ENCODE measurements around the gene MYH13.
A peak's percentile ranks its signal among the peaks of the same experiment; 100 is the strongest.
"Not testable (repeated sequence)": the region's sequence is repeated elsewhere in the genome, so short reads cannot be mapped to it uniquely, and the experiment has no call there.

MYH13 gene

DNA sequence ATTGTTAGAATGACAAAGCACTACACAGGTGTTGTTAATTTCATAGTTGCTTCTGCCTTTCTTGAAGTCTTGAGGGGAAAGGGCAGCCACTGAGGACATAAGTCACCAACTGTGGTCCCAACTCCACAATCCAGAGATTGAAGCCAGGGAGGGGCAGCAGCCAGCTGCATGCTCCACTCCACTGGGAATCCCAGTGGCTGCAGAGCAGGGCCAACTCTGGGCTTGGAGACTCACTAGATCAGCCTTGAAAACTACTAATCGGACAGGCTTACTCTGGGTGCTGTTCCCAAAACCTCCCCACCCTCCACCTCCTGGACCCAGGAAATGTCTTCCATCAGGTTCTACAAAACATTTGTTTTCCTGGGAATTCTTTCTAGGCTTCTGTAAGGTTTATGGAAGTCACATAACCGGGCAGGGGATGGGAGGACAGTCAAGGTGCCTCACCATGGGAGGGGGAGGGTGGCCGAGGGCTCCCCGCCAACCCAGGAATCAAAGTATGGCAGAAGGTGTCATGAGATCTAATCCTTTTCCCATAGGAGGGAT, 68.0 kb downstream of the MYH13 start:
- TF ChIP-seq POLR2A (IDR thresholded peaks at IDR 0.05; ENCODE audit: low read length) (no peak), GATA1 (IDR thresholded peaks at IDR 0.05; ENCODE audit: low read depth, low read length) (no peak)
- DNase-seq = no peak

DNA sequence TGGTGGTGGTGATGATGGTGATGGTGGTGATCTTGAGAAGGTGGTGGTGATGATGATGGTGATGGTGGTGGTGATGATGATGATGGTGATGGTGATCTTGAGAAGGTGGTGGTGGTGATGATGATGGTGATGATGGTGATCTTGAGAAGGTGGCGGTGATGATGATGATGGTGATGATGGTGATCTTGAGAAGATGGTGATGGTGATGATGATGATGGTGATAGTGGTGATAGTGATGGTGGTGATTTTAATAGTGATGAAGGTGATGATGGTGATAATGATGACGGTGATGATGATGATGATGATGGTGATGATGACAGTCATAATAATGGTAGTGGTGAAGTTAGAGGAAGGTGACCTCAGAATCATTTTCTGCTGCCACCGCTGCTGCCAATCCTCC, 75.1 kb downstream of the MYH13 start:
- DNase-seq = no peak
- TF ChIP-seq POLR2A (IDR thresholded peaks at IDR 0.05; ENCODE audit: low read length) (no peak), GATA1 (IDR thresholded peaks at IDR 0.05; ENCODE audit: low read depth, low read length) (no peak)

DNA sequence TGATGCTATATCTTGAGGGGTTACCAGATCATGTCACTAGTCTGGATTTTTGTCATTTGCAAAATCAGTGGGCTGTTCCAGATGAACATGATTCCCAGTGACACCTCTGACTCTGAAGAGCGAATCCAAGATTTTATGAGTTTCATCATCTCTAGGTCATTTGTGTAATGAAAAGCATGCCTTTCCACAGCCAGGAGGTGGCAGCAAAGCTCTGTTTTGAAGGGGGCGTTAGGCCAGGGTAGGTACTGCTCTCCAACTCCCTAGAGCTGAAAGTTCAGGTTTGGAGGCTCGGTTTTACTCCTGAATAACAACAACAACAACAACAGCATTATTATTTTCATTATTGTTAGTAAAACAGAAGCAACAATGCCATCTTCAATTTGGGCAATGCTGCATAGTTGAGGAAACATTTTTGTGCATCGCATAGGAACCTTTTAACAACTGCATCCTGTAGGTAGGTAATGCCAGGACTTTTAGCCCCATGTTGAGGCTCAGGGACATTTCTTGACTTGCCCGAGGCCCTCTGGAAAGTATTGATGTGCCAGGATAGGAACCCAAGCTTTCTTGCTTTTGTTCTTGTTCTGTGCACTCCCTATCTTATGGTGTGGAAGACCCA, 77.0 kb downstream of the MYH13 start:
- peak; percentile 51 to 76 for DNase-seq
- TF ChIP-seq POLR2A (IDR thresholded peaks at IDR 0.05; ENCODE audit: low read length) (no peak), GATA1 (IDR thresholded peaks at IDR 0.05; ENCODE audit: low read depth, low read length) (no peak)

DNA sequence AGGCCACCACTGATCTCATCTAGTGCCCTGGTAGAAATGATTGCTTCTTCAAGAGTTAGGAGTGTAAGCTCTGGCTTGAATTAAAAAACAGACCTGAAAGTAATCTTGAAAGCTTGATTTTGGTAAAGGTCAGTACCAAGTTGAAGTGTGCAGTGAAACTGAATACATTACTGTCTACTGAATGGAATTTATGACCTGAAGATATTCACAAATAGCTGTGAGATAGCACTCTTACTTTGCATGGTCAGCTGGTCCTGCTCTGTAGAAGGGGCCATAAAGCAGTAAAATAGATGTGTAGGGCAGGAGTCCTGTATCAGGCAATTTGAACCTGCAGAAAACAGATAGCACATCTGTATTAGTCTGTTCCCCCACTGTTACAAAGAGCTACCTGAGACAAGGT, 78.6 kb downstream of the MYH13 start:
- TF ChIP-seq POLR2A (IDR thresholded peaks at IDR 0.05; ENCODE audit: low read length) (no peak), GATA1 (IDR thresholded peaks at IDR 0.05; ENCODE audit: low read depth, low read length) (no peak)
- DNase-seq = no peak

DNA sequence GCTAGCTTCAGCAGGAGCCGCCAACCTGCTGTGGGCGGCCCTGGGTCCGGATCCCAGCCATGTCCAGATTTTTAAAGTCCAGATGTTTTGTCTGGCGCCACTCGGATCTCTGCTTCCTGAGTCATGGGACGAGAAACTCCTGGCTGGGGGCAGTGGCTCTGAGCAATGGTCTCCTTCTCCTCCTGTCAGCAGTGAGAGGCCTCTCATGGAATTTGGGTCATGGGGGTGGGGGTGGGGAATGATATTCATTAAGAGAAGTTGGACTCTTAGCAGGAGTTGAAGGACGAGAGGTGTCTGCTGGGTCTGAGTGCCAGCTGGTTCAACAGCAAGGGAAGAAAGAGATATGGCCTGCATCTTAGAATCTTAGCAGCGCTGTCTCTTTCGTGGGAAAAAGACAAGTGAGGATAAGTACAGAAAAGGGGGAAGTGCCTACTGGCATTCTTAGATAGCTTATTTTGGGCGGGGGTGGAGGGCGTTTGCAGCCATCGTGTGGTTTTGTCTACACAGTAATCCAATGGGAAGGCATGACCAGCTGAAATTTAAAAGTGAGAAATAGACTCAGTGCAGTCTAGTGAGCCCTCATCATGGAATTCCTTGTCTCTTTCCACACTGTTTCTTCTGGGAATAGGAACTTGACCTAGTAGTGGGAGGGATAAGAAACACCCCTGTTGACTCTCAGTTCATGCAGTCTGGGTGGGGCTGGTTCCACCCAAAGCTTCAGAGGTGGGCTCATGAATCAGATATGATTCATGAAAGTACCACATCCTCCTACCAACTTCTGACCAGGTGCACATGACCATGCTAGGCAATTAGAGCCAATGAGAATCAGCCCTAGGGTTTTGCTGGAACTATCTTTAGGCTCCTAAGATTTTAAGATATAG, 80.5 kb downstream of the MYH13 start:
- TF ChIP-seq GATA1 (IDR thresholded peaks at IDR 0.05; ENCODE audit: low read depth, low read length) (no peak), POLR2A (IDR thresholded peaks at IDR 0.05; ENCODE audit: low read length) (no peak)
- DNase-seq = no peak

DNA sequence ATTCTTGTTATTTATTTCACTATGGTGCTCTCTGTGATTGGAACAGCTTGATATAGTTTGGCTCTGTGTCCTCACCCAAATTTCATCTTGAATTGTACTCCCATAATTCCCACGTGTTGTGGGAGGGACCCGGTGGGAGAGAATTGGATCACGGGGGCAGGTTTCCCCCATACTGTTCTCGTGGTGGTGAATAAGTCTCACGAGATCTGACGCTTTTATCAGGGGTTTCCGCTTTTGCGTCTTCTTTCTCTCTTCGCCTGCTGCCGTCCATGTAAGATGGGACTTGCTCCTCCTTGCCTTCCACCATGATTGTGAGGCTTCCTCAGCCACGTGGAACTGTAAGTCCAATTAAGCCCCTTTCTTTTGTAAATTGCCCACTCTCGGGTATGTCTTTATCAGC, 81.2 kb downstream of the MYH13 start:
- not testable (repeated sequence) for DNase-seq

DNA sequence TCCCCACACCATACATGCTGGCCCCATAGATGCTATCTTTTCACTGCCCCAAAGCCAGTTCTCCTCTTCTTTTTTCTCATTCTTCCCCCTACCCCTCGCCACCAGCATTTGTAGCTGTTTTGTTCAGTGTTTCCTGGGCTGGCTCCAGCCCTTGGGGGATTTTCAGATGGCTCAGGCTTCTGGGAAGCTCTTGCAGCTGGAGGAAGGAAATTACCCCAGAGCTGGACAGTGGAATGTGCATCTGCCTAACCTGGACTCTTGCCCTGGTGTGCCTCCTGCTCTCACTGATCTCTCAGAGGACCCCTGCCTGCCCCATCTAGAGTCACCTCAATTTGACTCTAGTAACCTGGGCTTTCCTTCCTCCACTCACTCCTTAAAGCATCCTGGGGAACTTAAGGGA, 82.8 kb downstream of the MYH13 start:
- no peak for DNase-seq
- TF ChIP-seq POLR2A (IDR thresholded peaks at IDR 0.05; ENCODE audit: low read length) (no peak), GATA1 (IDR thresholded peaks at IDR 0.05; ENCODE audit: low read depth, low read length) (no peak)

DNA sequence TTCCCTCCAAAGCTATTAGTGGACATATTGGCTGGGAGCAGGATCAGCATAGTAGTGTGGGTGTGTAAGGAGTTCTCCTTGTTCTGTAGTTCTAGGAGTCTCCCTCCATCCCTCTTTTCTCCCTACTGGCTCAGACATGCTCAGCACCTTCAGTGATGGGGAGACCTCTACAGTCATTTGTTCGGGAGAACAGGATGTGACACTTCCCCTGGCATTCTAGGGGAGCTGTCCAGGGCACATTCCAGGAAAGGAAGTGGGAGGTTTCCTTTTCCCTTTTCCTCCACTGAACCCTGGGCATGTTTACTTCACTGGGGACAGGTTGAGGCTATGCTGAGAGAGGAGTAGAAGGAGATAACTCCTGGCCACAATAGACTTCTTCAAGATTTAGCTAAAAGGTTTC, 86.5 kb downstream of the MYH13 start:
- TF ChIP-seq GATA1 (IDR thresholded peaks at IDR 0.05; ENCODE audit: low read depth, low read length) (no peak), POLR2A (IDR thresholded peaks at IDR 0.05; ENCODE audit: low read length) (no peak)

DNA sequence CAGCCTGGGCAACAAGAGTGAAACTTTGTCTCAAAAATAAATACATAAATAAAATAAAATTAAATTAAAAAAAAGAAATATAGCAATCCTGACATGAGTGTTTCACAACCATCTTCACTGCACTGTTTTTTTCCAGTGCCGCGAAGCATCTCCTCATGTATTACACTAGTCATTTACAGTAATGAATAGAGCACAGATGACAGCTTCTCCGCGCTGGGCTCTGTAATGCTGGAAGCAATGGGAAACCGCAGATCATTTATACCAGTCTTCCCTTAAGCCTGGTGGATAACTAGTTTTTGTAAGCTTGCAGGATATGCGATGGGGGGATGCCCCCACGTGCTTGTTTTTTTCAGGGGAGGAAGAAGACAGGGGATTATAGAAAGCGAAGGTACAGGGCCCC, 86.9 kb downstream of the MYH13 start:
- TF ChIP-seq POLR2A (IDR thresholded peaks at IDR 0.05; ENCODE audit: low read length) (no peak), GATA1 (IDR thresholded peaks at IDR 0.05; ENCODE audit: low read depth, low read length) (no peak)
- no peak for DNase-seq

More for the DNA sequence above, 86.5 kb downstream of the MYH13 start:
- no peak for DNase-seq

DNA sequence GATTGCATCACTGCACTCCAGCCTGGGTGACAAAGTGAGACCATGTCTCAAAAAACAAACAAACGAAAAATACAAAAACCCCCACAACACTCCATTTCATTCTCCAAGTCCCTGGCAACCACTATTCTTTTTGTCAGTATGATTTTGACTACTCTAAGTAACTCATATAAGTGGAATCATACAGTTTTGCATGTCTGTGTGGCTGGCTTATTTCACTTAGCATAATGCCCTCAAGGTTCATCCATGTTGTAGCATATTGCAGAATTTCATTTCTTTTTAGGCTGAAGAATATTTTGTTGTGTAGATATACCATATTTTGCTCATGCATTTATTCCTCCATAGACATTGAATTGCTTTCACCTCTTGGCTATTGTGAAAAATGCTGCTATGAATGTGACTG, 92.7 kb downstream of the MYH13 start:
- no peak for DNase-seq
- TF ChIP-seq POLR2A (IDR thresholded peaks at IDR 0.05; ENCODE audit: low read length) = no peak

DNA sequence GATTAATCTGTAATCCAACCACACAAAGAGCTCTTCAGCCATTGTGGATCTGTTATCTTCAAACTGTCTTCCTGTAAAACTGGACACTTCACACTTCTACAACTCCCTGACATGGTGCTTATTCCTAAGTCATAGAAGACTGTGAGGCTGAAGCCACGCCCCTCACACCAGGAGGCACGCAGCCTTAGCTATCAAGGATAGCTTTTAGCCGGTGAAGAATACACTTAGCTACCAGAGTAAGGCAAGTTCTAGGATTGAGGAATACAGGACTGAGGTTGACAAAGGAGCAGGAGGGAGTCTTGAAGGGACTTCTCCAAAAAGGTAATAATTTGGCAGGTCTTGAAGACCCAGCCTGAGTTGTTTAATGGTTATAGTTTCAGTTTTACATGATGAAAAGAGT, 94.6 kb downstream of the MYH13 start:
- DNase-seq = no peak
- TF ChIP-seq POLR2A (IDR thresholded peaks at IDR 0.05; ENCODE audit: low read length) (no peak), GATA1 (IDR thresholded peaks at IDR 0.05; ENCODE audit: low read depth, low read length) (no peak)

DNA sequence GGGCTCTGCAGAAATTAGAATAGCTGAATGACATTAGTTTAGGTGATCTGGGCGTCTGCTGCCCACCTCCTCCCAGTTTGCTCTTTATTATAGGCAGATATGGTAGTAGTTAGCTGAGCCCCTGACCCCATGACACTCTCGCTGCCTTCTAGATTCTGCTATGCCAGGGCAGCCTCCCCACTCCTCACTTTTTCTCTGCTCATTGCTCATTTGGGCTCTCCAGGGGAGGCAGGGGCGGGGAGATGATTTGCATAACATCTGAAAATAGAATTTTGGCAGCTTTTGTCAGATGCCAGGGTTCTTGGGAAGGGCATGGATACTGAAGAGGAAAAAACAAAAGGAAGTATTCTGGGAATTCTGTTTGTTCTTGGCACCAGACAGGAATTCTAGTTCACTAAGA, 96.4 kb downstream of the MYH13 start:
- TF ChIP-seq POLR2A (IDR thresholded peaks at IDR 0.05; ENCODE audit: low read length) (no peak), GATA1 (IDR thresholded peaks at IDR 0.05; ENCODE audit: low read depth, low read length) (no peak)
- no peak for DNase-seq

DNA sequence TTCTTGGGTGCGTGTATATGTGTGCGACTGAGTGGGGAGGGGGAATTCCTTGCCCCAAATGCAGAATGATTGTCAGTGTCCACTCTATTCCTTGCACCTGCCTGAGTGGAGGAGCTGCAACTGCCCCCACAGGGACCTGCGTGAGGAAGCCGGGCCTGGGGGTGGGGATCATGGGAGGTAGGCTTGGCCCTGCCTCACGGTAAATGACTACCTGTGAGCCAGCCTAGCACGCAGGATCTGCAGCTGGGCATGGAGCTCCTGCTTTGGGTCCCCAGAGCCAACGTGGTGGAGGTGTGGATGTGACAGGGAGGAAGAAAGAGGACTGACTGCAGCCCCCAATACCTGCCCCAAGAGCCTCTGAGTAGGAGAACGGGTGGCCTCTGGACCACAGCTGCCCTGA, 97.4 kb downstream of the MYH13 start:
- DNase-seq = no peak
- TF ChIP-seq POLR2A (IDR thresholded peaks at IDR 0.05; ENCODE audit: low read length) (no peak), GATA1 (IDR thresholded peaks at IDR 0.05; ENCODE audit: low read depth, low read length) (no peak)

DNA sequence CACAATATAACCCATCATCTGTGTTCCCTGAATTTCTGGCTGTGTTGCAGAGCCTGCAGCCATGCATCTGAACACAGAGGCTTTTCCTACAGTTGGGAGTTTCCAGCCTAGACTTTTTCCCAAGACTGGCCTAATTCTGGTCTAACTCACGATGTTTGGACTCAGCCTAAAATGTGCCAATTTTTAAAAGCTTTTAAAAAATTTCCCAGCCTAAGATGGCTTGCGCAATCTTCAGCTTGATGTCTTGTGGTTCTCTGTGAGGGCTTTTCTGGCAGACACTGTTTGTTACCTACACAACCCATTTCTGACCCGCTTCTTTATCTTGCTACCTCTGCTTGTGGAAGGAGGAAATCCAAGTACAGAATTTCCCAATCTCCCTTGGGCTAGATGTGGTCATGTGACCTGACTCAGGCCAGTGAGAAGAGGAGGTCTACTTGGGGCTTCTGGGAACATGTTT, 101.7 kb downstream of the MYH13 start:
- TF ChIP-seq POLR2A (IDR thresholded peaks at IDR 0.05; ENCODE audit: low read length) (no peak), GATA1 (IDR thresholded peaks at IDR 0.05; ENCODE audit: low read depth, low read length) (no peak)
- DNase-seq = no peak

DNA sequence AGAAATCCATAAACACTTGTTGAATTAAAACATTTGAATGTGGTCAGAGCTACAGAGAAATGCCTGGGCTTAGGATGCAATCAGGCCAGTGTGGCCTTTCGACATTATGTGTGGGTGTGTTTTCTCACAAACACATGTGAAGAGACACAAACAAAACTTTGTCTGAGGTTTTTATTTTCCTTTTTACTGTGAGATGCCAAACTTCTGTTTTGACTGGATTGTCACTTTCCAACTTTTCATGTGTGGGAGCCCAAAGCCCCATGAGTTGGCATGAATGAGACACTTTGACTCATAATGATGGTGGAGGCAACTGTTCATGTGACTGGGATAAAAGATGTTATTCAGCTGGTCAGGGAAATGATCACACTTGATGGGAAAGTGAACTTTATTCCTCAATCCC, 102.5 kb downstream of the MYH13 start:
- TF ChIP-seq GATA1 (IDR thresholded peaks at IDR 0.05; ENCODE audit: low read depth, low read length) (no peak), POLR2A (IDR thresholded peaks at IDR 0.05; ENCODE audit: low read length) (no peak)
- no peak for DNase-seq

All from erythroblast (primary cell).